ENCODE results near the gene DSPP. TPM values are rescaled to one million over a fixed set of nuclear protein-coding genes. Genes with fewer than 3 reads are reported as not detected.

DSPP gene
- total RNA-seq, 1 donor from 2014 or later = not detected

GRCh38 chr4:87601361-87601760 is 7.0 kb upstream of the DSPP start:
- DNase-seq (ENCODE audit: extremely low spot score, unreplicated experiment) = no peak
- TF ChIP-seq CTCF (IDR thresholded peaks at IDR 0.05) = no peak
- Mint-ChIP-seq H3K27ac (ENCODE audit: unreplicated experiment) (no peak overlapping the region), H3K36me3 (ENCODE audit: unreplicated experiment) (peaks cover under 1% of the 10 kb centered on the region), H3K9me3 (ENCODE audit: unreplicated experiment) (peaks cover 15% of the 10 kb centered on the region), H3K4me1 (ENCODE audit: unreplicated experiment) (no peaks in the 10 kb centered on the region), H3K4me3 (ENCODE audit: unreplicated experiment) (no peak overlapping the region), H3K27me3 (ENCODE audit: unreplicated experiment) (peaks cover 38% of the 10 kb centered on the region)

DNA sequence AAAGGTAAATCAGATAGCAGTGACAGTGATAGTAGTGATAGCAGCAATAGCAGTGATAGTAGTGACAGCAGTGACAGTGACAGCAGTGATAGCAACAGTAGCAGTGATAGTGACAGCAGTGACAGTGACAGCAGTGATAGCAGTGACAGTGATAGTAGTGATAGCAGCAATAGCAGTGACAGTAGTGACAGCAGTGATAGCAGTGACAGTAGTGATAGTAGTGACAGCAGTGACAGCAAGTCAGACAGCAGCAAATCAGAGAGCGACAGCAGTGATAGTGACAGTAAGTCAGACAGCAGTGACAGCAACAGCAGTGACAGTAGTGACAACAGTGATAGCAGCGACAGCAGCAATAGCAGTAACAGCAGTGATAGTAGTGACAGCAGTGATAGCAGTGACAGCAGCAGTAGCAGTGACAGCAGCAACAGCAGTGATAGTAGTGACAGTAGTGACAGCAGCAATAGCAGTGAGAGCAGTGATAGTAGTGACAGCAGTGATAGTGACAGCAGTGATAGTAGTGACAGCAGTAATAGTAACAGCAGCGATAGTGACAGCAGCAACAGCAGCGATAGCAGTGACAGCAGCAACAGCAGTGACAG is 6.1 kb downstream of the DSPP start:
- DNase-seq (ENCODE audit: extremely low spot score, unreplicated experiment) = no peak
- Mint-ChIP-seq H3K36me3 (ENCODE audit: unreplicated experiment) (no peaks in the 10 kb centered on the region), H3K27ac (ENCODE audit: unreplicated experiment) (no peak overlapping the region), H3K4me3 (ENCODE audit: unreplicated experiment) (no peak overlapping the region), H3K27me3 (ENCODE audit: unreplicated experiment) (peaks cover 34% of the 10 kb centered on the region), H3K9me3 (ENCODE audit: unreplicated experiment) (no peaks in the 10 kb centered on the region), H3K4me1 (ENCODE audit: unreplicated experiment) (no peaks in the 10 kb centered on the region)
- TF ChIP-seq CTCF (IDR thresholded peaks at IDR 0.05) = no peak

DNA sequence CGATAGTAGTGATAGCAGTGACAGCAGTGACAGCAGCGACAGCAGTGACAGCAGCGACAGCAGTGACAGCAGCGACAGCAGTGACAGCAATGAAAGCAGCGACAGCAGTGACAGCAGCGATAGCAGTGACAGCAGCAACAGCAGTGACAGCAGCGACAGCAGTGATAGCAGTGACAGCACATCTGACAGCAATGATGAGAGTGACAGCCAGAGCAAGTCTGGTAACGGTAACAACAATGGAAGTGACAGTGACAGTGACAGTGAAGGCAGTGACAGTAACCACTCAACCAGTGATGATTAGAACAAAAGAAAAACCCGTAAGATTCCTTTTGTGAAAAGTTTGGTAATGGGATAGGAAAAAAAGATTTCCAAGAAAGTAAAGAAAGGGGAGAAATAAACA is 7.9 kb downstream of the DSPP start:
- no peak for TF ChIP-seq CTCF (IDR thresholded peaks at IDR 0.05)
- H3K27me3 Mint-ChIP-seq (ENCODE audit: unreplicated experiment) = peaks cover 41% of the 10 kb centered on the region
- H3K9me3 Mint-ChIP-seq (ENCODE audit: unreplicated experiment) = no peaks in the 10 kb centered on the region
- H3K4me3 Mint-ChIP-seq (ENCODE audit: unreplicated experiment) = no peak overlapping the region
- no peak overlapping the region for H3K27ac Mint-ChIP-seq (ENCODE audit: unreplicated experiment)
- no peaks in the 10 kb centered on the region for H3K36me3 Mint-ChIP-seq (ENCODE audit: unreplicated experiment)
- DNase-seq (ENCODE audit: extremely low spot score, unreplicated experiment) = no peak
- H3K4me1 Mint-ChIP-seq (ENCODE audit: unreplicated experiment) = no peaks in the 10 kb centered on the region

GRCh38 chr4:87620086-87620485 is 11.8 kb downstream of the DSPP start:
- H3K9me3 Mint-ChIP-seq (ENCODE audit: unreplicated experiment) = no peaks in the 10 kb centered on the region
- no peak for DNase-seq (ENCODE audit: extremely low spot score, unreplicated experiment)
- H3K4me3 Mint-ChIP-seq (ENCODE audit: unreplicated experiment) = no peak overlapping the region
- no peaks in the 10 kb centered on the region for H3K4me1 Mint-ChIP-seq (ENCODE audit: unreplicated experiment)
- peaks cover 54% of the 10 kb centered on the region for H3K27me3 Mint-ChIP-seq (ENCODE audit: unreplicated experiment)
- TF ChIP-seq CTCF (IDR thresholded peaks at IDR 0.05) = no peak
- H3K27ac Mint-ChIP-seq (ENCODE audit: unreplicated experiment) = no peak overlapping the region
- no peaks in the 10 kb centered on the region for H3K36me3 Mint-ChIP-seq (ENCODE audit: unreplicated experiment)

GRCh38 chr4:87620491-87620890 is 12.2 kb downstream of the DSPP start:
- H3K4me1 Mint-ChIP-seq (ENCODE audit: unreplicated experiment) = no peaks in the 10 kb centered on the region

More at GRCh38 chr4:87620491-87620890, 12.2 kb downstream of the DSPP start:
- H3K9me3 Mint-ChIP-seq (ENCODE audit: unreplicated experiment) = no peaks in the 10 kb centered on the region
- no peak overlapping the region for H3K4me3 Mint-ChIP-seq (ENCODE audit: unreplicated experiment)
- no peak for TF ChIP-seq CTCF (IDR thresholded peaks at IDR 0.05)
- H3K27ac Mint-ChIP-seq (ENCODE audit: unreplicated experiment) = no peak overlapping the region
- no peaks in the 10 kb centered on the region for H3K36me3 Mint-ChIP-seq (ENCODE audit: unreplicated experiment)
- no peak for DNase-seq (ENCODE audit: extremely low spot score, unreplicated experiment)
- peaks cover 54% of the 10 kb centered on the region for H3K27me3 Mint-ChIP-seq (ENCODE audit: unreplicated experiment)

Measured in osteocyte (in vitro differentiated cells).